GM19025 (cell line): ENCODE data around the gene CTSW.

Source experiments
- ATAC-seq: cut with Tn5 transposase; IDR thresholded peaks from one replicate; pipeline ENCODE4 v1.9.1; 2021; ENCODE audit warnings: mild to moderate bottlenecking, low read depth, moderate library complexity; ENCODE audit not compliant: unreplicated experiment

CTSW gene

GRCh38 chr11:65866509-65867283 lies 12.9 kb upstream of the CTSW start:
- ATAC-seq: no peak

- no peak for ATAC-seq
Observed at GRCh38 chr11:65867284-65868071, 12.2 kb upstream of the CTSW start.

- no peak for ATAC-seq
Observed at GRCh38 chr11:65868076-65868667, 11.5 kb upstream of the CTSW start.

- ATAC-seq: no peak
Observed at GRCh38 chr11:65868907-65869306, 10.7 kb upstream of the CTSW start.

- ATAC-seq: no peak
Observed at GRCh38 chr11:65869643-65870306, 9.9 kb upstream of the CTSW start.

- no peak for ATAC-seq
Observed at GRCh38 chr11:65870307-65870658, 9.4 kb upstream of the CTSW start.

GRCh38 chr11:65870706-65871681 lies 8.6 kb upstream of the CTSW start:
- no peak for ATAC-seq

- ATAC-seq: no peak
Observed at GRCh38 chr11:65871811-65872548, 7.7 kb upstream of the CTSW start.

GRCh38 chr11:65872586-65873317 lies 6.9 kb upstream of the CTSW start, which contains the start of gene EFEMP2:
Gene EFEMP2 (minus strand): TSS chr11:65872800. CDS start chr11:65872354, 446 bp downstream.
- no peak for ATAC-seq

GRCh38 chr11:65873318-65874156 lies 6.1 kb upstream of the CTSW start:
- ATAC-seq: peak; percentile 74

- no peak for ATAC-seq
Observed at GRCh38 chr11:65880027-65880426, 390 bp downstream of the CTSW start.

GRCh38 chr11:65880844-65881421 lies 1.3 kb downstream of the CTSW start:
- no peak for ATAC-seq

- ATAC-seq: no peak
Observed at GRCh38 chr11:65882120-65883057, 2.8 kb downstream of the CTSW start.

- no peak for ATAC-seq
Observed at GRCh38 chr11:65883058-65883761, 3.6 kb downstream of the CTSW start.
